Astrocyte of the cerebellum (primary cell): ENCODE measurements around the gene RNF169.

ENCODE experiments used
- DNase-seq: peaks from one replicate; pipeline ENCODE4 v3.0.0-alpha.2; 2011; ENCODE audit warnings: low read depth
- H3K4me3 ChIP-seq: 2 replicates; pipeline ENCODE4 v1.5.1; 2011; ENCODE audit warnings: mild to moderate bottlenecking, low read depth, low read length, moderate library complexity
- CTCF ChIP-seq: IDR thresholded peaks from 2 replicates; pipeline ENCODE4 v1.5.1; 2012; ENCODE audit warnings: low read length, low read depth, moderate library complexity, mild to moderate bottlenecking; ENCODE audit errors: missing control alignments
- in situ Hi-C: cut with HindIII; loops from 2 replicates; pipeline ENCODE4 v1.10.0; 2017; ENCODE audit warnings: low sequenced_read_pairs

Gene RNF169

GRCh38 chr11:74729397-74729796, 19.3 kb upstream of the RNF169 start:
- no peak for TF ChIP-seq CTCF
- no peak overlapping the region for H3K4me3 ChIP-seq
- in situ Hi-C loops = loop anchor here (5.0 kb wide), 1 partner anchor 112 kb away; no protein-coding TSS in a partner anchor
- no peak for DNase-seq

GRCh38 chr11:74730571-74731260, 17.9 kb upstream of the RNF169 start:
- H3K4me3 ChIP-seq = peak overlapping the region; percentile 3
- no peak for TF ChIP-seq CTCF
- in situ Hi-C loops = no loop called here
- DNase-seq = no peak

- peak within 1 kb of the TSS; percentile 25 for H3K4me3 ChIP-seq
- TF ChIP-seq CTCF = no peak
- in situ Hi-C loops = no loop called here
- no peak for DNase-seq
Observed at GRCh38 chr11:74731301-74732094, 17.2 kb upstream of the RNF169 start, which contains the start of gene CHRDL2. Gene CHRDL2 (minus strand): TSS chr11:74731426. CDS start chr11:74730888, 538 bp downstream.

GRCh38 chr11:74734559-74734925, 14.1 kb upstream of the RNF169 start:
- no peak for TF ChIP-seq CTCF
- in situ Hi-C loops = no loop called here
- H3K4me3 ChIP-seq = no peak overlapping the region
- DNase-seq = no peak

- H3K4me3 ChIP-seq = no peak overlapping the region
- TF ChIP-seq CTCF = no peak
- in situ Hi-C loops = no loop called here
- DNase-seq = no peak
Observed at GRCh38 chr11:74735365-74735928, 13.2 kb upstream of the RNF169 start.

GRCh38 chr11:74736031-74736430, 12.6 kb upstream of the RNF169 start:
- no peak for DNase-seq
- TF ChIP-seq CTCF = no peak
- H3K4me3 ChIP-seq = no peak overlapping the region
- in situ Hi-C loops = no loop called here
